Stomach (tissue), 9 donors: Measurements from ENCODE around the gene MSI1. TPM values are rescaled to one million over a fixed set of nuclear protein-coding genes. Genes with fewer than 3 reads are reported as not detected.
"Not testable (repeated sequence)": the region's sequence is repeated elsewhere in the genome, so short reads cannot be mapped to it uniquely, and the experiment has no call there.

ENCODE experiments used
- DNase-seq, 2 donors: peaks; one replicate each; pipeline versions ENCODE4 v3.0.0 to v3.0.0-alpha.2; 2013 to 2019
- H3K27ac ChIP-seq, 5 donors: fragments of 200-600 bp in 4 of 5; sonication (generic) in 4 of 5; one replicate each; pipeline ENCODE4 v1.5.1; 2013 to 2019; ENCODE audit warnings: mild to moderate bottlenecking in 1 of 5, moderate library complexity in 1 of 5
- H3K27me3 ChIP-seq, 3 donors: fragments of 200-600 bp; sonication (generic); one replicate each; pipeline ENCODE4 v1.5.1; 2017 to 2019; ENCODE audit warnings: mixed run types in 1 of 3
- H3K36me3 ChIP-seq, 4 donors: fragments of 200-600 bp; sonication (generic); 1 replicate in 3 of 4; 2 replicates in 1 of 4; pipeline ENCODE4 v1.5.1; 2016 to 2019
- H3K4me1 ChIP-seq, 4 donors: fragments of 200-600 bp; sonication (generic); one replicate each; pipeline ENCODE4 v1.5.1; 2016 to 2019
- H3K4me3 ChIP-seq, 4 donors: fragments of 200-600 bp; sonication (generic) in 3 of 4; one replicate each; pipeline ENCODE4 v1.5.1; 2016 to 2019; ENCODE audit warnings: mild to moderate bottlenecking in 1 of 4
- H3K9me3 ChIP-seq, 4 donors: fragments of 200-600 bp; sonication (generic); one replicate each; pipeline ENCODE4 v1.5.1; 2016 to 2019
- CTCF ChIP-seq, 7 experiments: fragments of 450-650 bp in 4 of 7; fragments of 200-600 bp in 3 of 7; sonication (generic) in 3 of 7; IDR thresholded peaks; one replicate each; pipeline ENCODE4 v1.5.1; 2016 to 2019; ENCODE audit warnings: antibody characterized with exemption in 7 of 7, control low read depth in 2 of 7, mild to moderate bottlenecking in 1 of 7
- EP300 ChIP-seq: sonication (generic); formaldehyde crosslinking; IDR thresholded peaks from one replicate; pipeline ENCODE4 v1.6.1; 2017; ENCODE audit warnings: antibody characterized with exemption
- POLR2A ChIP-seq, 4 donors: fragments of 450-650 bp; IDR thresholded peaks; one replicate each; pipeline ENCODE4 v1.6.1; 2016; ENCODE audit warnings: antibody characterized with exemption in 4 of 4, control low read depth in 2 of 4, mild to moderate bottlenecking in 1 of 4, moderate library complexity in 1 of 4
- POLR2AphosphoS5 ChIP-seq, 3 donors: sonication (generic); formaldehyde crosslinking; IDR thresholded peaks; one replicate each; pipeline ENCODE4 v1.6.1; 2016; ENCODE audit warnings: antibody characterized with exemption in 3 of 3
- WGBS, 5 donors: extraction: QIAGEN DNeasy Blood & Tissue Kit in 3 of 5; methylation state at CpG; one replicate each; pipeline versions ENCODE4 v1.1.5 to v1.1.7; 2013 to 2018; 5-methylcytosine and 5-hydroxymethylcytosine counted together
- intact Hi-C: fragments of 100-400 bp; cut with DNase I; formaldehyde crosslinking; loops from one replicate; pipeline ENCODE4 v1.15.1; 2023; ENCODE audit warnings: low total_unique reads
- polyA plus RNA-seq, 3 donors: library from polyadenylated mRNA; stranded (reverse); fragments of 200-250 nt; gene quantifications; one replicate each; pipeline ENCODE4 v1.2.3, GENCODE V29; 2013
- total RNA-seq, 5 donors: library from RNA; depleted of rRNA; stranded (reverse); fragments of >200 nt; gene quantifications; one replicate each; pipeline versions ENCODE4 v1.1.0 to v1.2.3, GENCODE V29; 2014 to 2016
- donor health status: healthy with polysubstance abuse.
- donor health status: Bipolar disorder and iron deficiency.
- donor health status: healthy.

Gene MSI1
- total and polyA plus RNA-seq, 8 donors, result 0.58 to 7.1 (median 1.6) TPM; not detected in 2

- intact Hi-C loops, result no loop called here
- Histone ChIP-seq H3K9me3 (peaks cover 0 to 15% (median 5%) of the 10 kb centered on the region in 4 donors), H3K27ac (no peak overlapping the region), H3K4me3 (no peak overlapping the region), H3K27me3 (no peaks in the 10 kb centered on the region), H3K4me1 (peaks cover 0 to 6% (median 2%) of the 10 kb centered on the region in 4 donors), H3K36me3 (no peaks in the 10 kb centered on the region)
- no peak for DNase-seq
- WGBS, 5 donors, result 79 to 92% (median 86%) methylated on average over 2 of the region's 2 CpGs
- no peak for TF ChIP-seq EP300
- no peak for TF ChIP-seq CTCF (IDR thresholded peaks at IDR 0.05)
- TF ChIP-seq POLR2AphosphoS5 (IDR thresholded peaks at IDR 0.05), result no peak
- no peak for TF ChIP-seq POLR2A (IDR thresholded peaks at IDR 0.05)
Measured at GRCh38 chr12:120337730-120338129, 31.2 kb downstream of the MSI1 start.

- H3K4me1 ChIP-seq, DNase-seq, H3K27ac ChIP-seq, H3K27me3 ChIP-seq, H3K36me3 ChIP-seq, H3K4me3 ChIP-seq, intact Hi-C loops: not testable (repeated sequence)
- H3K9me3 ChIP-seq, result peaks cover 0 to 15% (median 5%) of the 10 kb centered on the region in 4 donors
- 88 to 95% (median 94%) methylated on average over 2 of the region's 2 CpGs for WGBS, 5 donors
Measured at GRCh38 chr12:120336392-120336791, 32.6 kb downstream of the MSI1 start.

- TF ChIP-seq CTCF (IDR thresholded peaks at IDR 0.05), result peak in 5 of 7 experiments; percentile 45 to 72 (median 65)
- H3K9me3 ChIP-seq, result peaks cover 0 to 15% (median 5%) of the 10 kb centered on the region in 4 donors
- H3K27ac ChIP-seq, intact Hi-C loops, H3K4me1 ChIP-seq, H3K36me3 ChIP-seq, H3K4me3 ChIP-seq, H3K27me3 ChIP-seq: not testable (repeated sequence)
- peak; percentile 66 to 84 for DNase-seq
- WGBS, 5 donors, result 16 to 21% (median 20%) methylated on average over 12 of the region's 12 CpGs
Measured at GRCh38 chr12:120335447-120335846, 33.5 kb downstream of the MSI1 start.

- WGBS, 5 donors, result 77 to 84% (median 81%) methylated on average over 6 to 7 of the region's 7 CpGs
- Histone ChIP-seq H3K36me3 (no peaks in the 10 kb centered on the region), H3K27ac (no peak overlapping the region), H3K27me3 (no peaks in the 10 kb centered on the region), H3K4me3 (no peak overlapping the region), H3K9me3 (peaks cover 0 to 7% (median 3%) of the 10 kb centered on the region in 4 donors), H3K4me1 (peaks cover 0 to 12% (median 2%) of the 10 kb centered on the region in 4 donors)
- no peak for DNase-seq
- intact Hi-C loops, result no loop called here
- TF ChIP-seq EP300, result no peak
- no peak for TF ChIP-seq POLR2AphosphoS5 (IDR thresholded peaks at IDR 0.05)
- TF ChIP-seq POLR2A (IDR thresholded peaks at IDR 0.05), result no peak
- TF ChIP-seq CTCF (IDR thresholded peaks at IDR 0.05), result no peak
Measured at GRCh38 chr12:120332523-120332922, 36.4 kb downstream of the MSI1 start.

- H3K27me3 ChIP-seq, result no peaks in the 10 kb centered on the region
- peaks cover 0 to 2% (median under 1%) of the 10 kb centered on the region in 4 donors for H3K9me3 ChIP-seq
- intact Hi-C loops, result no loop called here
- WGBS, 5 donors, result 76 to 83% (median 82%) methylated on average over 5 of the region's 5 CpGs
- no peak overlapping the region for H3K4me3 ChIP-seq
- peaks cover 0 to 15% (median 2%) of the 10 kb centered on the region in 4 donors for H3K4me1 ChIP-seq
- no peaks in the 10 kb centered on the region for H3K36me3 ChIP-seq
- DNase-seq, result no peak
- no peak for TF ChIP-seq POLR2AphosphoS5 (IDR thresholded peaks at IDR 0.05)
- no peak for TF ChIP-seq CTCF (IDR thresholded peaks at IDR 0.05)
- no peak overlapping the region for H3K27ac ChIP-seq
Measured at GRCh38 chr12:120332041-120332440, 36.9 kb downstream of the MSI1 start.
